Smooth muscle cell (in vitro differentiated cells): ENCODE measurements around the gene MINAR1. TPM values are rescaled to one million over a fixed set of nuclear protein-coding genes. Genes with fewer than 3 reads are reported as not detected.

Experiments used
- DNase-seq: peaks from one replicate; lab custom pipeline; 2025; ENCODE audit not compliant: unreplicated experiment; lab: John Stamatoyannopoulos, UW
- H2AFZ ChIP-seq: fragments of 200-600 bp; sonication (generic); 2 replicates; pipeline ENCODE4 v1.6.0; 2016; ENCODE audit warnings: antibody characterized with exemption, low read depth, mild to moderate bottlenecking
- H3F3A ChIP-seq: fragments of 200-600 bp; sonication (generic); 2 replicates; pipeline ENCODE4 v1.6.0; 2017; ENCODE audit warnings: antibody characterized with exemption, low read depth
- H3K27ac ChIP-seq: fragments of 200-600 bp; sonication (generic); 2 replicates; pipeline ENCODE4 v1.5.1; 2016; ENCODE audit warnings: low read depth, mild to moderate bottlenecking
- H3K27me3 ChIP-seq: fragments of 200-600 bp; sonication (generic); 2 replicates; pipeline ENCODE4 v1.6.1; 2016; ENCODE audit warnings: low read depth, mild to moderate bottlenecking
- H3K36me3 ChIP-seq: fragments of 200-600 bp; sonication (generic); 2 replicates; pipeline ENCODE4 v1.5.1; 2016; ENCODE audit warnings: low read depth
- H3K4me1 ChIP-seq: fragments of 200-600 bp; sonication (generic); 2 replicates; pipeline ENCODE4 v1.5.1; 2016; ENCODE audit warnings: low read depth
- H3K4me2 ChIP-seq: fragments of 200-600 bp; sonication (generic); 2 replicates; pipeline ENCODE4 v1.6.0; 2016; ENCODE audit warnings: mild to moderate bottlenecking
- H3K4me3 ChIP-seq: fragments of 200-600 bp; sonication (generic); 2 replicates; pipeline ENCODE4 v1.5.1; 2016; ENCODE audit warnings: mild to moderate bottlenecking
- H3K79me2 ChIP-seq: fragments of 200-600 bp; sonication (generic); 2 replicates; pipeline ENCODE4 v1.6.0; 2016; ENCODE audit warnings: low read depth, mild to moderate bottlenecking
- H3K9ac ChIP-seq: fragments of 200-600 bp; sonication (generic); 2 replicates; pipeline ENCODE4 v1.6.0; 2016; ENCODE audit warnings: low read depth
- H3K9me3 ChIP-seq: fragments of 200-600 bp; sonication (generic); replicated peaks from 2 replicates; pipeline ENCODE4 v1.5.1; 2016; ENCODE audit warnings: low read depth
- H4K20me1 ChIP-seq: fragments of 200-600 bp; sonication (generic); 2 replicates; pipeline ENCODE4 v1.6.0; 2016; ENCODE audit warnings: low read depth
- CTCF ChIP-seq: fragments of 200-600 bp; sonication (generic); IDR thresholded peaks from 2 replicates; pipeline ENCODE4 v1.5.1; 2017; ENCODE audit warnings: borderline replicate concordance, mild to moderate bottlenecking, antibody characterized with exemption; ENCODE audit not compliant: insufficient read depth, poor library complexity, severe bottlenecking
- WGBS: methylation state at CpG from one replicate; pipeline ENCODE4 v1.1.7; 2016; ENCODE audit warnings: low lambda C conversion rate; 5-methylcytosine and 5-hydroxymethylcytosine counted together
- polyA plus RNA-seq: library from polyadenylated mRNA; unstranded; fragments of >200 nt; fragmentation: Nextera tagmentation; extraction: Ambion mirVana; gene quantifications from 2 replicates; pipeline ENCODE4 v1.2.1, GENCODE V29; 2016
- total RNA-seq: library from RNA; depleted of rRNA; stranded (reverse); fragments of >200 nt; gene quantifications from 2 replicates; pipeline ENCODE4 v1.2.3, GENCODE V29; 2014

The MINAR1 gene
- total and polyA plus RNA-seq, 2 experiments from 2014 or later = 4.9 to 21.3 TPM

- no peak for TF ChIP-seq CTCF
- WGBS = 75% methylated on average over 7 of the region's 7 CpGs
Measured at GRCh38 chr15:79440355-79440908, 8.3 kb downstream of the MINAR1 start.

GRCh38 chr15:79442911-79443310 lies 10.8 kb downstream of the MINAR1 start:
- no peak overlapping the region for H3K4me3 ChIP-seq
- H3K27ac ChIP-seq = no peak overlapping the region
- peaks cover 60% of the 10 kb centered on the region for H3K79me2 ChIP-seq
- 89% methylated on average over 4 of the region's 4 CpGs for WGBS
- H3K36me3 ChIP-seq = peaks cover 5% of the 10 kb centered on the region
- no peak overlapping the region for H3K4me2 ChIP-seq
- TF ChIP-seq CTCF = no peak
- H3K4me1 ChIP-seq = no peaks in the 10 kb centered on the region
- DNase-seq = no peak
- H3K27me3 ChIP-seq = no peaks in the 10 kb centered on the region
- no peak overlapping the region for H2AFZ ChIP-seq
- no peaks in the 10 kb centered on the region for H3K9me3 ChIP-seq
- no peaks in the 10 kb centered on the region for H4K20me1 ChIP-seq
- H3K9ac ChIP-seq = no peak overlapping the region
- H3F3A ChIP-seq = no peaks in the 10 kb centered on the region

More at GRCh38 chr15:79440355-79440908, 8.3 kb downstream of the MINAR1 start:
- Histone ChIP-seq H3K27me3 (no peaks in the 10 kb centered on the region), H2AFZ (no peak overlapping the region), H3K4me3 (no peak overlapping the region), H3K4me2 (no peak overlapping the region), H4K20me1 (peaks cover 14% of the 10 kb centered on the region), H3K36me3 (peaks cover 5% of the 10 kb centered on the region), H3K9me3 (no peaks in the 10 kb centered on the region), H3K4me1 (no peaks in the 10 kb centered on the region), H3K27ac (no peak overlapping the region), H3K9ac (no peak overlapping the region), H3K79me2 (peaks cover 53% of the 10 kb centered on the region), H3F3A (peaks cover 2% of the 10 kb centered on the region)
- DNase-seq = no peak

- no peak for TF ChIP-seq CTCF
- H3K9me3 ChIP-seq = no peaks in the 10 kb centered on the region
- WGBS = 96% methylated on average over 1 of the region's 1 CpG
- no peak for DNase-seq
- H3K4me2 ChIP-seq = no peak overlapping the region
- no peak overlapping the region for H2AFZ ChIP-seq
- H3K79me2 ChIP-seq = peaks cover 48% of the 10 kb centered on the region
- H3K4me1 ChIP-seq = no peaks in the 10 kb centered on the region
- H3K4me3 ChIP-seq = no peak overlapping the region
- H3K9ac ChIP-seq = no peak overlapping the region
- no peaks in the 10 kb centered on the region for H4K20me1 ChIP-seq
- no peak overlapping the region for H3K27ac ChIP-seq
- H3K27me3 ChIP-seq = no peaks in the 10 kb centered on the region
- H3K36me3 ChIP-seq = peaks cover 5% of the 10 kb centered on the region
- no peaks in the 10 kb centered on the region for H3F3A ChIP-seq
Measured at GRCh38 chr15:79447060-79447459, 14.9 kb downstream of the MINAR1 start.

- Histone ChIP-seq H3K4me3 (no peak overlapping the region), H3K36me3 (no peaks in the 10 kb centered on the region), H3K27ac (no peak overlapping the region), H3K9ac (no peak overlapping the region), H3K9me3 (no peaks in the 10 kb centered on the region), H4K20me1 (peaks cover 12% of the 10 kb centered on the region), H3K4me2 (no peak overlapping the region), H3K79me2 (peaks cover 24% of the 10 kb centered on the region), H3K27me3 (no peaks in the 10 kb centered on the region), H3F3A (no peaks in the 10 kb centered on the region), H2AFZ (no peak overlapping the region), H3K4me1 (no peaks in the 10 kb centered on the region)
- WGBS = 86% methylated on average over 3 of the region's 3 CpGs
- DNase-seq = no peak
- peak; percentile 7 for TF ChIP-seq CTCF
Measured at GRCh38 chr15:79450648-79451047, 18.5 kb downstream of the MINAR1 start.
